Lung (tissue), 12 donors: ENCODE data around the gene DNAH14. TPM values are rescaled to one million over a fixed set of nuclear protein-coding genes. Genes with fewer than 3 reads are reported as not detected.

Experiments used
- ATAC-seq: fragments of 200-7000 bp; cut with Tn5 transposase; one replicate; pipeline ENCODE4 v1.9.1; 2020; ENCODE audit warnings: moderate number of reproducible peaks; ENCODE audit not compliant: insufficient read depth, low FRiP score
- DNase-seq, 3 donors: peaks; one replicate each; pipeline ENCODE4 v3.0.0-alpha.2; 2013 to 2017
- H3K27ac ChIP-seq, 2 donors: one replicate each; pipeline ENCODE4 v1.5.1; 2013; ENCODE audit warnings: mild to moderate bottlenecking in 2 of 2, moderate library complexity in 2 of 2, control low read depth in 1 of 2, inconsistent platforms in 1 of 2, low read depth in 1 of 2, low read length in 1 of 2
- H3K27me3 ChIP-seq, 3 donors: one replicate each; pipeline ENCODE4 v1.5.1; 2013; ENCODE audit warnings: low read length in 2 of 3; ENCODE audit not compliant: control insufficient read depth in 3 of 3, insufficient read depth in 3 of 3
- H3K36me3 ChIP-seq, 4 donors: one replicate each; pipeline ENCODE4 v1.5.1; 2013; ENCODE audit warnings: low read length in 4 of 4, mild to moderate bottlenecking in 1 of 4, moderate library complexity in 1 of 4; ENCODE audit not compliant: control insufficient read depth in 4 of 4, insufficient read depth in 4 of 4
- H3K4me1 ChIP-seq, 5 donors: one replicate each; pipeline ENCODE4 v1.5.1; 2013; ENCODE audit warnings: low read length in 5 of 5, mild to moderate bottlenecking in 2 of 5, moderate library complexity in 1 of 5; ENCODE audit not compliant: control insufficient read depth in 5 of 5, insufficient read depth in 5 of 5
- H3K4me3 ChIP-seq: one replicate; pipeline ENCODE4 v1.5.1; 2013; ENCODE audit warnings: mild to moderate bottlenecking, control low read depth, moderate library complexity
- H3K9ac ChIP-seq, 2 donors: one replicate each; pipeline ENCODE4 v1.5.1; 2013; ENCODE audit warnings: low read length in 2 of 2, control low read depth in 1 of 2; ENCODE audit not compliant: insufficient read depth in 1 of 2
- H3K9me3 ChIP-seq, 4 donors: one replicate each; pipeline ENCODE4 v1.5.1; 2013; ENCODE audit warnings: low read length in 3 of 4, mild to moderate bottlenecking in 1 of 4, moderate library complexity in 1 of 4; ENCODE audit not compliant: control insufficient read depth in 4 of 4, insufficient read depth in 3 of 4
- CTCF ChIP-seq: IDR thresholded peaks from 2 replicates; pipeline ENCODE4 v1.5.1; 2012; ENCODE audit warnings: mild to moderate bottlenecking; ENCODE audit errors: control extremely low read depth, extremely low read depth
- WGBS, 2 donors: extraction: QIAGEN DNeasy Blood & Tissue Kit; methylation state at CpG; one replicate each; pipeline ENCODE4 v1.1.7; 2013; 5-methylcytosine and 5-hydroxymethylcytosine counted together
- polyA plus RNA-seq, 2 donors: library from polyadenylated mRNA; stranded (reverse); fragments of 200-250 nt; gene quantifications; one replicate each; pipeline ENCODE4 v1.2.1, GENCODE V29; 2013
- total RNA-seq, 2 donors: library from RNA; depleted of rRNA in 1 of 2; stranded (reverse); fragments of >200 nt in 1 of 2; gene quantifications; one replicate each; pipeline ENCODE4 v1.2.1, GENCODE V29; 2014 to 2021
- donor health status: control.
- donor health status: control.
- donor health status: Bipolar disorder and iron deficiency.
- donor health status: healthy.
- donor health status: DM: yes; HTN: yes; CAD: no.

DNAH14 gene
- total and polyA plus RNA-seq, 4 donors = 3.0 to 61.3 (median 7.9) TPM

- Histone ChIP-seq H3K9ac (no peak overlapping the region), H3K27me3 (no peaks in the 10 kb centered on the region), H3K4me1 (no peaks in the 10 kb centered on the region), H3K36me3 (no peaks in the 10 kb centered on the region), H3K9me3 (peaks cover 0 to 6% (median under 1%) of the 10 kb centered on the region in 4 donors), H3K27ac (no peak overlapping the region), H3K4me3 (no peak overlapping the region)
- DNase-seq (peak in 1 of 3 donors; percentile 24), ATAC-seq (no peak)
- WGBS, 2 donors = 27 to 31% methylated on average over 3 of the region's 3 CpGs
- no peak for TF ChIP-seq CTCF
Measured at GRCh38 chr1:224894915-224895314, 34.6 kb upstream of the DNAH14 start.

GRCh38 chr1:224896130-224896781 is 33.2 kb upstream of the DNAH14 start:
- ATAC-seq (no peak), DNase-seq (no peak)
- Histone ChIP-seq H3K9ac (no peak overlapping the region), H3K27ac (no peak overlapping the region), H3K36me3 (no peaks in the 10 kb centered on the region), H3K27me3 (no peaks in the 10 kb centered on the region), H3K4me3 (no peak overlapping the region), H3K9me3 (peaks cover 0 to 6% (median under 1%) of the 10 kb centered on the region in 4 donors), H3K4me1 (no peaks in the 10 kb centered on the region)
- TF ChIP-seq CTCF = no peak
- WGBS, 2 donors = 87 to 88% methylated on average over 5 of the region's 5 CpGs

- no peak overlapping the region for H3K9ac ChIP-seq
Measured at GRCh38 chr1:224897529-224898327, 31.7 kb upstream of the DNAH14 start.

More at GRCh38 chr1:224897529-224898327, 31.7 kb upstream of the DNAH14 start:
- H3K27me3 ChIP-seq = no peaks in the 10 kb centered on the region
- 94 to 97% methylated on average over 1 of the region's 1 CpG for WGBS, 2 donors
- no peaks in the 10 kb centered on the region for H3K4me1 ChIP-seq
- H3K9me3 ChIP-seq = peaks cover 0 to 6% (median under 1%) of the 10 kb centered on the region in 4 donors
- no peak for TF ChIP-seq CTCF
- H3K4me3 ChIP-seq = no peak overlapping the region
- no peak overlapping the region for H3K27ac ChIP-seq
- ATAC-seq (no peak), DNase-seq (no peak)
- H3K36me3 ChIP-seq = no peaks in the 10 kb centered on the region
